B cell (primary cell): Measurements from ENCODE around the gene LSMEM2. TPM values are rescaled to one million over a fixed set of nuclear protein-coding genes. Genes with fewer than 3 reads are reported as not detected.

Experiments
- ATAC-seq: fragments of 200-7000 bp; cut with Tn5 transposase; one replicate; pipeline ENCODE4 v1.10.0; 2021; ENCODE audit warnings: low read depth, mild to moderate bottlenecking, moderate number of reproducible peaks, moderate library complexity
- CTCF ChIA-PET: fragments of 350-600 bp; sonication (Branson Sonifier 250); formaldehyde crosslinking; loops from one replicate; lab custom pipeline; 2021; ENCODE audit warnings: antibody characterized with exemption, inconsistent platforms; lab: Charles Lee
- POLR2A ChIA-PET: fragments of 350-600 bp; sonication (Branson Sonifier 250); formaldehyde crosslinking; loops from one replicate; lab custom pipeline; 2021; ENCODE audit warnings: antibody characterized with exemption; lab: Charles Lee
- DNase-seq: peaks from one replicate; pipeline ENCODE4 v3.0.0; 2013
- H2AFZ ChIP-seq: 2 replicates; pipeline ENCODE4 v1.6.1; 2012; ENCODE audit warnings: mild to moderate bottlenecking, low read depth, low read length; ENCODE audit not compliant: insufficient read depth, poor library complexity, severe bottlenecking
- H3K27ac ChIP-seq, 2 donors: 1 replicate in 1 of 2; 2 replicates in 1 of 2; pipeline ENCODE4 v1.5.1; 2012 to 2013; ENCODE audit warnings: low read length in 2 of 2, mild to moderate bottlenecking in 2 of 2, moderate library complexity in 1 of 2
- H3K27me3 ChIP-seq, 4 experiments: fragments of 200-600 bp in 1 of 4; sonication (generic) in 1 of 4; replicated peaks in 1 of 4; 1 replicate in 2 of 4; 2 replicates in 2 of 4; pipeline versions ENCODE4 v1.6.1 to v1.7.0; 2013 to 2016; ENCODE audit warnings: low read length in 3 of 4, mild to moderate bottlenecking in 2 of 4, mixed read lengths in 1 of 4, moderate library complexity in 1 of 4; ENCODE audit not compliant: insufficient read depth in 4 of 4, control insufficient read depth in 3 of 4; ENCODE audit errors: control extremely low read depth in 1 of 4
- H3K36me3 ChIP-seq, 2 experiments: replicated peaks in 1 of 2; 1 replicate in 1 of 2; 2 replicates in 1 of 2; pipeline versions ENCODE4 v1.6.1 to v1.7.1; 2013; ENCODE audit warnings: low read length in 1 of 2; ENCODE audit not compliant: insufficient read depth in 2 of 2, control insufficient read depth in 1 of 2; ENCODE audit errors: control extremely low read depth in 1 of 2, extremely low read depth in 1 of 2
- H3K4me1 ChIP-seq, 2 donors: fragments of 200-600 bp in 1 of 2; sonication (generic) in 1 of 2; 1 replicate in 1 of 2; 2 replicates in 1 of 2; pipeline versions ENCODE4 v1.5.1 to v1.6.1; 2013 to 2017; ENCODE audit warnings: low read length in 2 of 2; ENCODE audit not compliant: control insufficient read depth in 2 of 2, insufficient read depth in 2 of 2
- H3K4me2 ChIP-seq: replicated peaks from 2 replicates; pipeline ENCODE3; 2012; ENCODE audit warnings: mild to moderate bottlenecking, low read depth, low read length; ENCODE audit not compliant: poor library complexity, severe bottlenecking
- H3K4me3 ChIP-seq, 5 experiments: fragments of 200-600 bp in 1 of 5; sonication (generic) in 1 of 5; 1 replicate in 3 of 5; 2 replicates in 2 of 5; pipeline versions ENCODE4 v1.5.1 to v1.7.0; 2011 to 2016; ENCODE audit warnings: low read length in 4 of 5, mild to moderate bottlenecking in 4 of 5, low read depth in 2 of 5, control low read depth in 1 of 5, moderate library complexity in 1 of 5; ENCODE audit not compliant: insufficient read depth in 1 of 5; ENCODE audit errors: control extremely low read depth in 1 of 5, extremely low read depth in 1 of 5
- H3K79me2 ChIP-seq: fragments of 200-600 bp; sonication (generic); one replicate; pipeline ENCODE4 v1.6.0; 2016; ENCODE audit warnings: low read length; ENCODE audit not compliant: control insufficient read depth, insufficient read depth
- H3K9ac ChIP-seq: fragments of 200-600 bp; sonication (generic); 2 replicates; pipeline ENCODE4 v1.6.1; 2017; ENCODE audit warnings: mild to moderate bottlenecking, low read length, moderate library complexity
- H3K9me3 ChIP-seq, 3 donors: one replicate each; pipeline versions ENCODE4 v1.6.1 to v1.7.1; 2013; ENCODE audit warnings: low read length in 2 of 3; ENCODE audit not compliant: control insufficient read depth in 2 of 3, insufficient read depth in 1 of 3; ENCODE audit errors: control extremely low read depth in 1 of 3
- H4K20me1 ChIP-seq: 2 replicates; pipeline ENCODE4 v1.6.0; 2012; ENCODE audit warnings: mild to moderate bottlenecking, low read length; ENCODE audit not compliant: insufficient read depth, control insufficient read depth, poor library complexity, severe bottlenecking
- H3K27ac Mint-ChIP-seq: one replicate; pipeline ENCODE4 v1.8.0; 2021; ENCODE audit warnings: mixed read lengths
- H3K27me3 Mint-ChIP-seq: one replicate; pipeline ENCODE4 v1.8.0; 2021; ENCODE audit warnings: mixed read lengths
- H3K4me1 Mint-ChIP-seq: one replicate; pipeline ENCODE4 v1.8.0; 2021; ENCODE audit warnings: mixed read lengths
- H3K4me3 Mint-ChIP-seq: one replicate; pipeline ENCODE4 v1.8.0; 2021; ENCODE audit warnings: mixed read lengths
- H3K9me3 Mint-ChIP-seq: one replicate; pipeline ENCODE4 v1.8.0; 2022; ENCODE audit warnings: mixed read lengths; ENCODE audit not compliant: insufficient read depth
- CTCF ChIP-seq: fragments of 200-600 bp; IDR thresholded peaks from one replicate; pipeline ENCODE4 v1.8.0; 2022; ENCODE audit warnings: antibody characterized with exemption, mild to moderate bottlenecking
- EZH2 ChIP-seq: IDR thresholded peaks from 2 replicates; pipeline ENCODE4 v1.6.1; 2012; ENCODE audit warnings: borderline replicate concordance, low read depth, mild to moderate bottlenecking, moderate library complexity, low read length; ENCODE audit not compliant: insufficient read depth, poor library complexity, severe bottlenecking
- WGBS: methylation state at CpG from one replicate; pipeline ENCODE4 v1.1.5; 2013; ENCODE audit warnings: missing lambda C conversion rate; ENCODE audit not compliant: insufficient coverage; 5-methylcytosine and 5-hydroxymethylcytosine counted together
- intact Hi-C: fragments of 100-400 bp; cut with micrococcal nuclease; formaldehyde crosslinking; loops from one replicate; pipeline ENCODE4 v1.10.0; 2022
- polyA plus RNA-seq: library from polyadenylated mRNA; depleted of rRNA; stranded (reverse); fragments of >200 nt; gene quantifications from 2 replicates; pipeline ENCODE4 v1.2.3, GENCODE V29; 2012
- total RNA-seq, 2 donors: library from RNA; stranded (reverse); fragments of 120-200 nt in 1 of 2; gene quantifications; 1 replicate in 1 of 2; 2 replicates in 1 of 2; pipeline versions ENCODE4 v1.2.3 to v1.2.4, GENCODE V29; 2013 to 2022

Gene LSMEM2
- total and polyA plus RNA-seq, 2 donors (not counting 1 experiment from before 2014, with no cell fraction given) = not detected

- Histone ChIP-seq H3K36me3 (no peaks in the 10 kb centered on the region), H3K27ac (no peak overlapping the region), H3K27me3 (peaks cover 0 to 34% (median 6%) of the 10 kb centered on the region in 4 experiments), H3K9me3 (no peaks in the 10 kb centered on the region), H3K4me2 (no peak overlapping the region), H3K4me1 (peaks cover 2 to 4% of the 10 kb centered on the region in 2 donors), H3K9ac (no peak overlapping the region), H2AFZ (no peak overlapping the region), H4K20me1 (no peaks in the 10 kb centered on the region), H3K4me3 (no peak overlapping the region), H3K79me2 (no peaks in the 10 kb centered on the region)
- DNase-seq = no peak
- 83% methylated on average over 1 of the region's 1 CpG for WGBS
- Mint-ChIP-seq H3K4me1 (no peaks in the 10 kb centered on the region), H3K27ac (no peak overlapping the region), H3K4me3 (no peak overlapping the region), H3K27me3 (peaks cover 17% of the 10 kb centered on the region), H3K9me3 (no peaks in the 10 kb centered on the region)
- ChIA-PET POLR2A (no interaction called here), CTCF (interaction anchor here (1.4 kb wide), 1 partner anchor 19 kb away, joined by 6 read pairs; no protein-coding TSS in a partner anchor)
- TF ChIP-seq EZH2 (no peak), CTCF (no peak)
- intact Hi-C loops = no loop called here
- ATAC-seq = no peak
These were observed 13.3 kb upstream of the LSMEM2 start for GRCh38 chr3:50265571-50265970.

GRCh38 chr3:50266017-50266416 is 12.9 kb upstream of the LSMEM2 start:
- no peaks in the 10 kb centered on the region for H3K9me3 ChIP-seq
- no peaks in the 10 kb centered on the region for H3K36me3 ChIP-seq
- no peaks in the 10 kb centered on the region for H3K79me2 ChIP-seq
- H3K4me1 ChIP-seq = no peaks in the 10 kb centered on the region
- no peak overlapping the region for H3K27ac Mint-ChIP-seq
- H3K27me3 ChIP-seq = peaks cover 0 to 34% (median 6%) of the 10 kb centered on the region in 4 experiments
- POLR2A ChIA-PET = interaction anchor here (0.6 kb wide), 1 partner anchor 85 kb away, joined by 3 read pairs; no protein-coding TSS in a partner anchor
- no peak overlapping the region for H3K4me3 ChIP-seq
- no peaks in the 10 kb centered on the region for H3K9me3 Mint-ChIP-seq
- WGBS = 86% methylated on average over 4 of the region's 6 CpGs
- no peak overlapping the region for H3K4me3 Mint-ChIP-seq
- intact Hi-C loops = no loop called here
- no peak overlapping the region for H2AFZ ChIP-seq
- H3K9ac ChIP-seq = no peak overlapping the region
- H3K27me3 Mint-ChIP-seq = peaks cover 17% of the 10 kb centered on the region
- TF ChIP-seq CTCF = no peak
- TF ChIP-seq EZH2 = no peak
- no peaks in the 10 kb centered on the region for H4K20me1 ChIP-seq
- ATAC-seq (no peak), DNase-seq (no peak)
- H3K4me2 ChIP-seq = no peak overlapping the region
- CTCF ChIA-PET = interaction anchor here (1.4 to 2.4 kb wide), 3 partner anchors 19 to 72 kb away, joined by 4 to 12 read pairs (median 6); no protein-coding TSS in a partner anchor
- no peaks in the 10 kb centered on the region for H3K4me1 Mint-ChIP-seq
- H3K27ac ChIP-seq = no peak overlapping the region
